GM13977 (cell line): ENCODE data around the gene RFX2.
"Not testable (repeated sequence)": the region's sequence is repeated elsewhere in the genome, so short reads cannot be mapped to it uniquely, and the experiment has no call there.

Source experiments
- DNase-seq: peaks from one replicate; pipeline ENCODE4 v3.0.0; 2012; ENCODE audit warnings: low spot score
- CTCF ChIP-seq: IDR thresholded peaks from 2 replicates; pipeline ENCODE4 v1.5.1; 2012; ENCODE audit warnings: mild to moderate bottlenecking, control low read depth; ENCODE audit not compliant: insufficient read depth; ENCODE audit errors: extremely low read depth, missing control alignments
- in situ Hi-C: fragments of 300-500 bp; cut with MboI; formaldehyde crosslinking; loops from one replicate; pipeline ENCODE4 v1.12.0; 2022; ENCODE audit warnings: low sequenced_read_pairs, low pct_unique_long_range_greater_than_20kb, mixed read lengths, inconsistent platforms; ENCODE audit not compliant: unreplicated experiment

RFX2 gene

GRCh38 chr19:6108721-6109633, 1.3 kb downstream of the RFX2 start:
- in situ Hi-C loops: no loop called here
- no peak for DNase-seq
- TF ChIP-seq CTCF: no peak

GRCh38 chr19:6106643-6107294, 3.5 kb downstream of the RFX2 start:
- in situ Hi-C loops, DNase-seq: not testable (repeated sequence)

GRCh38 chr19:6105444-6105843, 4.9 kb downstream of the RFX2 start:
- TF ChIP-seq CTCF: no peak
- DNase-seq: no peak
- in situ Hi-C loops: no loop called here

- in situ Hi-C loops: no loop called here
- no peak for DNase-seq
- no peak for TF ChIP-seq CTCF
Observed at GRCh38 chr19:6103894-6104293, 6.4 kb downstream of the RFX2 start.

GRCh38 chr19:6103217-6103644, 7.1 kb downstream of the RFX2 start:
- DNase-seq: no peak
- no peak for TF ChIP-seq CTCF
- in situ Hi-C loops: no loop called here

- no peak for TF ChIP-seq CTCF
- DNase-seq: no peak
- in situ Hi-C loops: no loop called here
Observed at GRCh38 chr19:6101991-6102390, 8.3 kb downstream of the RFX2 start.

- in situ Hi-C loops: no loop called here
- no peak for DNase-seq
- TF ChIP-seq CTCF: no peak
Observed at GRCh38 chr19:6101291-6101825, 8.9 kb downstream of the RFX2 start.
